Endodermal cell (in vitro differentiated cells): ENCODE results near the gene FAM72A. TPM values are rescaled to one million over a fixed set of nuclear protein-coding genes. Genes with fewer than 3 reads are reported as not detected.
"Not testable (repeated sequence)": the region's sequence is repeated elsewhere in the genome, so short reads cannot be mapped to it uniquely, and the experiment has no call there.

Source experiments
- DNase-seq: peaks from one replicate; pipeline ENCODE4 v3.0.0-alpha.2; 2017
- H3K27ac ChIP-seq: 2 replicates; pipeline ENCODE4 v1.5.1; 2013; ENCODE audit warnings: mild to moderate bottlenecking, low read depth, low read length, moderate library complexity
- H3K27me3 ChIP-seq: 2 replicates; pipeline ENCODE4 v1.6.1; 2013; ENCODE audit warnings: mild to moderate bottlenecking, low read length, moderate library complexity; ENCODE audit not compliant: insufficient read depth, control insufficient read depth, poor library complexity, severe bottlenecking
- H3K36me3 ChIP-seq: 2 replicates; pipeline ENCODE4 v1.7.0; 2013; ENCODE audit warnings: mild to moderate bottlenecking, low read length, moderate library complexity; ENCODE audit not compliant: control insufficient read depth, insufficient read depth
- H3K4me1 ChIP-seq: one replicate; pipeline ENCODE4 v1.7.0; 2013; ENCODE audit warnings: low read length; ENCODE audit not compliant: control insufficient read depth, insufficient read depth
- H3K4me3 ChIP-seq: 2 replicates; pipeline ENCODE4 v1.5.1; 2013; ENCODE audit warnings: mild to moderate bottlenecking, low read length, moderate library complexity
- H3K9ac ChIP-seq: 2 replicates; pipeline ENCODE4 v1.6.1; 2013; ENCODE audit warnings: mild to moderate bottlenecking, low read length, moderate library complexity; ENCODE audit not compliant: poor library complexity, severe bottlenecking; ENCODE audit errors: extremely low read depth
- H3K9me3 ChIP-seq: 2 replicates; pipeline ENCODE4 v1.6.1; 2013; ENCODE audit warnings: mild to moderate bottlenecking, low read length, moderate library complexity; ENCODE audit not compliant: control insufficient read depth
- H3K27ac Mint-ChIP-seq: 2 replicates; pipeline ENCODE4 v1.8.0; 2020; ENCODE audit warnings: mixed read lengths
- H3K27me3 Mint-ChIP-seq: 2 replicates; pipeline ENCODE4 v1.8.0; 2021; ENCODE audit warnings: mild to moderate bottlenecking, mixed read lengths; ENCODE audit not compliant: insufficient read depth
- H3K36me3 Mint-ChIP-seq: 2 replicates; pipeline ENCODE4 v1.8.0; 2020; ENCODE audit warnings: low read depth, mixed read lengths
- H3K4me1 Mint-ChIP-seq: 2 replicates; pipeline ENCODE4 v1.8.0; 2020; ENCODE audit warnings: mixed read lengths
- H3K4me3 Mint-ChIP-seq: 2 replicates; pipeline ENCODE4 v1.8.0; 2020; ENCODE audit warnings: mild to moderate bottlenecking, moderate library complexity, mixed read lengths
- H3K9me3 Mint-ChIP-seq: 2 replicates; pipeline ENCODE4 v1.8.0; 2020; ENCODE audit warnings: mild to moderate bottlenecking, mixed read lengths
- WGBS, 2 experiments: methylation state at CpG; one replicate each; pipeline versions ENCODE4 v1.1.5 to v1.1.7; 2013; ENCODE audit warnings: missing lambda C conversion rate in 2 of 2, mixed read lengths in 1 of 2; ENCODE audit not compliant: insufficient coverage in 1 of 2, insufficient read length in 1 of 2; 5-methylcytosine and 5-hydroxymethylcytosine counted together
- total RNA-seq, 2 donors: library from RNA; stranded (reverse); fragmentation: NEBNext Ultra II Directional in 1 of 2; extraction: Animal tissue kit (Norgen Biotek cat#: 25700) in 1 of 2; gene quantifications; 2 replicates in 1 of 2; 3 replicates in 1 of 2; pipeline ENCODE4 v1.2.1, GENCODE V29; 2021

FAM72A gene
- total RNA-seq, 2 donors from 2014 or later = 8.4 to 16.4 TPM

DNA sequence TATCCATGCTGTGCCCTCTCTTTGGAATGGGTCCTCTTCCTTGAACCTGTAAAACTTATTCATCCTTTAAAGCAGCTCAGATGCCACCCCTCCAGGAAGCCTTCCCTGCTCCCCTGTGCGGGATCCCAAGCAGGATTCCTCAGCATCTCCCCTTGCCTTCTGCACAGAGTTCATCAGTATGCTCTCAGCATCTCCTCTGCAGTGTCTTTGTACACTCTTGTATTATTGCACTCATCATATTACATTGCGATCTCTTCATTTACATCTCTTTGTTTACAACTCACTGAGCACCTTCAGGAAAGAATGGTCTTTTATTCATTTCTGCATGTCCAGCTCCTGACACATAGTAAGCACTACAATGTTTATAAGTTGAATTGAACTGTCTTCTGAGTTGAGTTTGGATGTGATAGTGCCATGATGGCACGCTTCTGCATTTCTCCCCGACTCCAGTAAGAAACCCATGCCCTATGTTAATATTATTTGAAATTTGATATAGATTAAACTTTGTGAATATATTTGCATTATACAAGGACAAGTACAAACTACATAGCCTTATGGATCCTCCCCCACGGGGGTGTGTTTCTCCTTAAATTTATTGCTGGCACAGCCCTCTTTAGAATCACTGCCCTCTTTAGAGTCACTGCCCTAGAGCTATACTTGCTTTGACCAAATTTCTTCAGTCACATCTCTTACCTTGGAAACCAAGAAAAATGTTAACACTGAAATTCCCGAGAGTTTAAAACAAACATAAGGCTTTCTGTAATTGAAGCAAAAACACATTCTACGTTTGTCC lies 13.2 kb upstream of the FAM72A start:
- WGBS, 2 experiments = 89 to 93% methylated on average over 1 to 3 of the region's 7 CpGs
- H3K27me3 ChIP-seq, DNase-seq, H3K4me3 Mint-ChIP-seq, H3K4me1 Mint-ChIP-seq, H3K9me3 Mint-ChIP-seq, H3K36me3 ChIP-seq, H3K9ac ChIP-seq, H3K27ac ChIP-seq, H3K27ac Mint-ChIP-seq, H3K9me3 ChIP-seq, H3K27me3 Mint-ChIP-seq, H3K4me3 ChIP-seq, H3K36me3 Mint-ChIP-seq, H3K4me1 ChIP-seq: not testable (repeated sequence)

DNA sequence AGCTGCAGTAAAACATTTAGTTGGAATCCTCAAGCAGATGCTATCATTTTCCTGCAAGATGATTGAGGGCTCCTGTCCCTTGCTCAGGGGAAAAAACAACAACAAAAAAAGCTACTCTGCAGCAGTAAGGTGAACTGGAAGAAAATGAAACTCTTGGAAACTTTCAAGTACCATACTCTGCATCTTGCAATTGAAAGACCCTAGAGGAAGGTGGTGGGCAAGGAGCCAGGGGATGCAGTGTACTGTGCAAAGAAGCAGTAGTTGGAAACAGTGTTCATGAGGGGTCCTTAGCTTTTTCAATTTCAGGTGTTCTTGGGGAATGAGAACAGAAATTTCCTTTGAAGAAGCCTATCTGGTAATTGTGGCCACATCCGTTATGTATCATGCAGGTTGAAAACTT lies 8.2 kb upstream of the FAM72A start:
- not testable (repeated sequence) for H3K27me3 Mint-ChIP-seq, H3K36me3 ChIP-seq, H3K9me3 ChIP-seq, H3K27ac Mint-ChIP-seq, H3K4me1 Mint-ChIP-seq, H3K36me3 Mint-ChIP-seq, H3K4me1 ChIP-seq, H3K9ac ChIP-seq, H3K27me3 ChIP-seq, H3K4me3 Mint-ChIP-seq, H3K27ac ChIP-seq, H3K4me3 ChIP-seq, H3K9me3 Mint-ChIP-seq, DNase-seq
- no CpG with 5 or more reads among the region's 1 CpG for WGBS, 2 experiments

DNA sequence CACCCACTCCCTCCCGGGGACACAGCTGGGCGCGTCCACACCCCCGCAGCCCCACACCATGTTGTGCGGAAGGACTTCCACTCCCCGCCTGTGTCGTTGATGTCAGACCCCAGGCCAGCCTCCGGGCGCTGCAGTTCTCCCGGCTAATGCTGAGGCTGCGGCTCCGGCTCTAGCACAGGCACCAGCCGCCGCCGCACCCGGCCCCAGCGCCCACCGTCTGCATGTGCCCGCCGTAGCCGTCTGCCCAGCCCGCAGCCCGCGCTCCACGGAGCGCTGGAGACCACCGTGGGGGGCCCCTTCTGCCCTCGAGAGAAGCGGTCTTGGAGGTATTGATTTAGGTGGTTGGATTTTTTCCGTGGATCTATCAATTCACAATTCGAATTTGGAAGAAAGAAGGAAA lies 2.9 kb upstream of the FAM72A start:
- not testable (repeated sequence) for H3K9me3 Mint-ChIP-seq, H3K4me3 Mint-ChIP-seq, DNase-seq, H3K4me1 ChIP-seq, H3K27ac ChIP-seq, H3K36me3 Mint-ChIP-seq, H3K9ac ChIP-seq, H3K36me3 ChIP-seq, H3K27ac Mint-ChIP-seq, H3K4me1 Mint-ChIP-seq, H3K9me3 ChIP-seq, H3K27me3 ChIP-seq, H3K27me3 Mint-ChIP-seq
- peak overlapping the region; percentile 53 for H3K4me3 ChIP-seq
- WGBS, 2 experiments = no CpG with 5 or more reads among the region's 31 CpGs

DNA sequence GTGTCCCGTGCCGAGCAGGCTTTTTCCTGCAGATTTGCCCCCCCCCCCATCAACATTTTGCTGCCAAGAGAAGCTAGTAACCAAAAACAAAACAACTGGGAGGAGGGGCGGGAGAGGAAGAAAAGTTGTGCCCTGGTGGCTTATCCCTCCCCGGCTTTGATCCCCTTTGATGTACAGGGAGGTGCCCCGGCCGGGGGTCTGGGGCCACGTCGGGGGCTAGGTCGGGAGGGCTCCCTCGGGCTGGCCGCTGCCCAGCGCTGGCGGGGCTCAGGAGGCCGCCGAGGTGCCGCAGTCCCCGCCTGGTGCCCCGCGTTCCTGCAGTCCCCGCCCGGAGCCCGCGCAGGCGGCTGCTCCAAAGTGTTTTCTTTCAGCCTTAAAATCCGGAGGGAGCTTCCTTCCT lies 2.2 kb upstream of the FAM72A start:
- not testable (repeated sequence) for H3K27me3 Mint-ChIP-seq, H3K9me3 ChIP-seq, H3K36me3 ChIP-seq, H3K4me1 Mint-ChIP-seq, H3K36me3 Mint-ChIP-seq, H3K9ac ChIP-seq, H3K9me3 Mint-ChIP-seq, H3K4me1 ChIP-seq, H3K27me3 ChIP-seq, H3K4me3 ChIP-seq, H3K27ac ChIP-seq
- DNase-seq = peak; percentile 46
- Mint-ChIP-seq H3K27ac (peak overlapping the region; percentile 74), H3K4me3 (peak overlapping the region; percentile 67)
- 0% methylated on average over 7 of the region's 25 CpGs; no CpG with 5 or more reads in 1 of the 2 experiments for WGBS, 2 experiments

DNA sequence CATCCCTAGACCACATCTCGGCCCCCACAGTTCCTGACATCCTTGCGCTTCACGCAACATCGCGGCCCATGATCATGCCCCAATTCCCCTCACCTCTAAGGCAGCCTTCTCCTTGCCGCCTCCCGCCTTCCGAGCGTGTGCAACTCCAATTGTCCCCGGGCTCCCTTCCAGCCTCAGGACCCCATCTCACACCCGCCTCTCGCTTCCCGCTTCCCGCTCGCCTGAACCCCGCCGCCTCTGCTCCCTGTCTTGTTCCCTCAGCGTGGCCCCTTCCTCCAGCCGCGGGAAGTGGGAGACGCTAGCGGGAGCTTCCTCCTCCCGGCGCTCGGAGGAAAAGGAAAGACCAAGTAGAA lies 1.5 kb upstream of the FAM72A start:
- not testable (repeated sequence) for H3K9me3 ChIP-seq, H3K4me3 ChIP-seq, H3K27me3 Mint-ChIP-seq, H3K4me1 Mint-ChIP-seq, H3K27ac Mint-ChIP-seq, H3K9ac ChIP-seq, H3K9me3 Mint-ChIP-seq, H3K27ac ChIP-seq, H3K4me1 ChIP-seq, H3K36me3 Mint-ChIP-seq, DNase-seq, H3K36me3 ChIP-seq, H3K27me3 ChIP-seq
- peak overlapping the region; percentile 67 for H3K4me3 Mint-ChIP-seq
- WGBS, 2 experiments = no CpG with 5 or more reads among the region's 25 CpGs

DNA sequence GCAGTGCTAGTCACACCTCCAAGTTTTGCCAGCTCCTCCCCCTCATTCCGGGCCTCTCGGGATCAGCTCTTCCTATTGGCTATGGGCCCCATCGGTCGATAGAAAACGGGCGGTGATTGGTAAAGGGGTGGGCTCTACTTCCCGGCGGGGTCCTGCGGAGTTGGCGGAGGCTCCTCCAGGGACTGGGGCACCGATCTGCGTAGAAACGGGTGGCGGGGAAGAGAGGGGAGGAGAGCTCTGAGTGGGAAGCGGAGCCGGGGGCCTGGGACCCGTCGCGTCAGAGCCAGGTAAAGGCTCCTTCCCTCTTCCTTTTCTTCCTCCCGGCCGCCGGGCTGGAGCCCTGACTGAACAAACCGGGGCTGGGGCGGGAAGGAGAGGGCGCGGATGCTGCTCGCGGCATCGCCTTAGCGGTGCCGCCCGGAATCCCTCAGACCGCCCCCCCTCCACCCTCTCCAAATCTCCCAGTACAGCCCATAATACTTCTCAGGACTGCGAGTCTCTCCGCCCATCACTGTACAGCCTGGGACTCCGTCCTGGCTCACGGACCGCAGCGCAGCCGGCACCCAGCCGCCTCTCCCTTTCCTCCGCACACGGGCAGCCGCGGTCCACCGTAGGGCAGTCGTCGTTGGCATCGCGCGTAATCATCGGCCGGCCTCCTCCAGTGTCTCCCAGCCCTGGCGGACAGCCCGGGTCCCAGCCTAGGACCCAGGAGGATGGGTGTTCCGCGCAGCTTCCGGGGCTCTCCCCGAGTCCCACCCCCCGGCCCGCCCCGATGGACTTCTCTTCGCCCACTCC lies 922 bp upstream of the FAM72A start, which contains the start of gene SRGAP2:
Gene SRGAP2, plus strand, starts transcription at position 178 of the 795 bp plus-strand sequence. CDS start 2,430 bp downstream, outside the sequence.
- not testable (repeated sequence) for H3K9ac ChIP-seq, H3K27ac ChIP-seq, H3K4me3 ChIP-seq, H3K27me3 Mint-ChIP-seq, H3K27me3 ChIP-seq, H3K27ac Mint-ChIP-seq, H3K4me1 ChIP-seq, H3K36me3 Mint-ChIP-seq, H3K9me3 ChIP-seq, H3K9me3 Mint-ChIP-seq, H3K4me1 Mint-ChIP-seq, H3K36me3 ChIP-seq
- peak within 1 kb of the TSS; percentile 67 for H3K4me3 Mint-ChIP-seq
- WGBS, 2 experiments = 0% methylated on average over 11 of the region's 63 CpGs; no CpG with 5 or more reads in 1 of the 2 experiments
- peak; percentile 75 for DNase-seq
